Tibial artery (tissue), 4 donors: ENCODE measurements around the gene PIEZO2.

Experiments
- DNase-seq, 2 donors: peaks; one replicate each; pipeline ENCODE4 v3.0.0-alpha.2; 2019
- H3K27ac ChIP-seq, 2 donors: fragments of 200-600 bp; sonication (generic) in 1 of 2; 1 replicate in 1 of 2; 2 replicates in 1 of 2; pipeline ENCODE4 v1.5.1; 2018 to 2019; ENCODE audit warnings: mild to moderate bottlenecking in 1 of 2
- H3K27me3 ChIP-seq, 2 donors: fragments of 200-600 bp; sonication (generic) in 1 of 2; one replicate each; pipeline versions ENCODE4 v1.5.1 to v1.6.0; 2016 to 2019
- H3K36me3 ChIP-seq, 3 donors: fragments of 200-600 bp; sonication (generic) in 2 of 3; one replicate each; pipeline ENCODE4 v1.5.1; 2016 to 2019; ENCODE audit warnings: mild to moderate bottlenecking in 2 of 3
- H3K4me1 ChIP-seq, 4 donors: fragments of 200-600 bp; sonication (generic) in 2 of 4; 1 replicate in 3 of 4; 2 replicates in 1 of 4; pipeline ENCODE4 v1.5.1; 2016 to 2019
- H3K4me3 ChIP-seq, 2 donors: fragments of 200-600 bp; sonication (generic) in 1 of 2; 1 replicate in 1 of 2; 2 replicates in 1 of 2; pipeline ENCODE4 v1.5.1; 2018 to 2019; ENCODE audit warnings: mild to moderate bottlenecking in 2 of 2
- H3K9me3 ChIP-seq, 3 donors: fragments of 200-600 bp; sonication (generic) in 1 of 3; one replicate each; pipeline ENCODE4 v1.5.1; 2016 to 2019
- CTCF ChIP-seq, 2 experiments: fragments of 200-600 bp in 1 of 2; fragments of 450-650 bp in 1 of 2; IDR thresholded peaks; one replicate each; pipeline ENCODE4 v1.5.1; 2017 to 2019; ENCODE audit warnings: antibody characterized with exemption in 2 of 2, mild to moderate bottlenecking in 1 of 2, moderate library complexity in 1 of 2
- intact Hi-C: fragments of 100-400 bp; cut with DNase I; formaldehyde crosslinking; loops from one replicate; pipeline ENCODE4 v1.15.0; 2023; ENCODE audit warnings: low total_unique reads

Gene PIEZO2

GRCh38 chr18:11115276-11115675 is 34.1 kb downstream of the PIEZO2 start:
- Histone ChIP-seq H3K27me3 (peaks cover 0 to 2% of the 10 kb centered on the region in 2 donors), H3K4me1 (no peaks in the 10 kb centered on the region), H3K4me3 (no peak overlapping the region), H3K27ac (no peak overlapping the region), H3K9me3 (no peaks in the 10 kb centered on the region), H3K36me3 (no peaks in the 10 kb centered on the region)
- no peak for DNase-seq
- TF ChIP-seq CTCF (IDR thresholded peaks at IDR 0.05), result no peak
- intact Hi-C loops, result no loop called here

GRCh38 chr18:11114653-11115052 is 34.7 kb downstream of the PIEZO2 start:
- intact Hi-C loops, result no loop called here
- H3K9me3 ChIP-seq, result no peaks in the 10 kb centered on the region
- H3K27ac ChIP-seq, result no peak overlapping the region
- H3K4me3 ChIP-seq, result no peak overlapping the region
- no peak for DNase-seq
- peaks cover 0 to 2% of the 10 kb centered on the region in 2 donors for H3K27me3 ChIP-seq
- no peak for TF ChIP-seq CTCF (IDR thresholded peaks at IDR 0.05)
- no peaks in the 10 kb centered on the region for H3K36me3 ChIP-seq
- H3K4me1 ChIP-seq, result no peaks in the 10 kb centered on the region

- peaks cover 0 to 2% of the 10 kb centered on the region in 2 donors for H3K27me3 ChIP-seq
These were observed 35.4 kb downstream of the PIEZO2 start for GRCh38 chr18:11113937-11114336.

GRCh38 chr18:11113046-11113548 is 36.3 kb downstream of the PIEZO2 start:
- intact Hi-C loops, result no loop called here
- H3K27ac ChIP-seq, result no peak overlapping the region
- DNase-seq, result no peak

More at GRCh38 chr18:11113937-11114336, 35.4 kb downstream of the PIEZO2 start:
- no peak overlapping the region for H3K4me3 ChIP-seq
- H3K27ac ChIP-seq, result no peak overlapping the region
- intact Hi-C loops, result no loop called here
- TF ChIP-seq CTCF (IDR thresholded peaks at IDR 0.05), result no peak
- no peaks in the 10 kb centered on the region for H3K9me3 ChIP-seq
- H3K4me1 ChIP-seq, result no peaks in the 10 kb centered on the region
- DNase-seq, result no peak
- H3K36me3 ChIP-seq, result no peaks in the 10 kb centered on the region

GRCh38 chr18:11112286-11112685 is 37.1 kb downstream of the PIEZO2 start:
- intact Hi-C loops, result no loop called here
- Histone ChIP-seq H3K9me3 (no peaks in the 10 kb centered on the region), H3K27ac (no peak overlapping the region), H3K4me3 (no peak overlapping the region), H3K36me3 (no peaks in the 10 kb centered on the region), H3K27me3 (peaks cover 0 to 2% of the 10 kb centered on the region in 2 donors), H3K4me1 (no peaks in the 10 kb centered on the region)
- no peak for DNase-seq
- TF ChIP-seq CTCF (IDR thresholded peaks at IDR 0.05), result no peak

More at GRCh38 chr18:11113046-11113548, 36.3 kb downstream of the PIEZO2 start:
- no peak for TF ChIP-seq CTCF (IDR thresholded peaks at IDR 0.05)
- Histone ChIP-seq H3K9me3 (no peaks in the 10 kb centered on the region), H3K4me3 (no peak overlapping the region), H3K36me3 (no peaks in the 10 kb centered on the region), H3K4me1 (no peaks in the 10 kb centered on the region), H3K27me3 (peaks cover 0 to 2% of the 10 kb centered on the region in 2 donors)

- Histone ChIP-seq H3K4me1 (peaks cover 0 to 2% (median 0%) of the 10 kb centered on the region in 4 donors), H3K9me3 (no peaks in the 10 kb centered on the region), H3K27ac (no peak overlapping the region), H3K36me3 (no peaks in the 10 kb centered on the region), H3K4me3 (no peak overlapping the region), H3K27me3 (peaks cover 0 to 2% of the 10 kb centered on the region in 2 donors)
- no peak for TF ChIP-seq CTCF (IDR thresholded peaks at IDR 0.05)
- intact Hi-C loops, result no loop called here
- no peak for DNase-seq
These were observed 38.9 kb downstream of the PIEZO2 start for GRCh38 chr18:11110509-11110908.
